GM12801 (cell line): ENCODE results near the gene EPS8L3.

Experiments used
- CTCF ChIP-seq: IDR thresholded peaks from one replicate; pipeline ENCODE4 v1.5.1; 2011; ENCODE audit warnings: control low read depth; ENCODE audit not compliant: insufficient read length; ENCODE audit errors: extremely low read depth

EPS8L3 gene

GRCh38 chr1:109791495-109792043, 27.8 kb upstream of the EPS8L3 start:
- TF ChIP-seq CTCF, result no peak

GRCh38 chr1:109790735-109791494, 27.2 kb upstream of the EPS8L3 start:
- no peak for TF ChIP-seq CTCF

GRCh38 chr1:109790329-109790728, 26.6 kb upstream of the EPS8L3 start:
- TF ChIP-seq CTCF, result no peak

GRCh38 chr1:109789551-109790180, 25.9 kb upstream of the EPS8L3 start:
- no peak for TF ChIP-seq CTCF

- no peak for TF ChIP-seq CTCF
These were observed 25.2 kb upstream of the EPS8L3 start for GRCh38 chr1:109788695-109789521.

GRCh38 chr1:109787845-109788601, 24.3 kb upstream of the EPS8L3 start:
- TF ChIP-seq CTCF, result no peak
